ENCODE results near the gene TLDC2. TPM values are rescaled to one million over a fixed set of nuclear protein-coding genes. Genes with fewer than 3 reads are reported as not detected.
"Not testable (repeated sequence)": the region's sequence is repeated elsewhere in the genome, so short reads cannot be mapped to it uniquely, and the experiment has no call there.

Gene TLDC2
- total RNA-seq, 1 donor from 2014 or later = not detected

DNA sequence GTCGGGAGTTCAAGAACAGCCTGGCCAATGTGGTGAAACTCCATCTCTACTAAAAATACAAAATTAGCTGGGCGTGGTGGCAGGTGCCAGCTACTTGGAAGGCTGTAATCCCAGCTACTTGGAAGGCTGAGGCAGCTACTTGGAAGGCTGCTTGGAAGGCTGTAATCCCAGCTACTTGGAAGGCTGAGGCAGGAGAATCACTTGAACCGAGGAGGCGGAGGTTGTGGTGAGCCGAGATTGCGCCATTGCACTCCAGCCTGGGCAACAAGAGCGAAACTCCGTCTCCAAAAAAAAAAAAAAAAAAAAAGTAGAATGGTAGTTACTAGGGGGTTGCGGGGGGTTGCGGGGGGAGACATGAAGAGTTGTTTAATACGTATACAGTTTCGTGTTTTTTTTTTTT is 56.1 kb downstream of the TLDC2 start:
- DNase-seq (ENCODE audit: low spot score); intact Hi-C loops (cut with DNase I): not testable (repeated sequence)

- intact Hi-C loops (cut with DNase I) = no loop called here
- no peak for DNase-seq (ENCODE audit: low spot score)
Observed at GRCh38 chr20:36932476-36933426, 56.8 kb downstream of the TLDC2 start.

DNA sequence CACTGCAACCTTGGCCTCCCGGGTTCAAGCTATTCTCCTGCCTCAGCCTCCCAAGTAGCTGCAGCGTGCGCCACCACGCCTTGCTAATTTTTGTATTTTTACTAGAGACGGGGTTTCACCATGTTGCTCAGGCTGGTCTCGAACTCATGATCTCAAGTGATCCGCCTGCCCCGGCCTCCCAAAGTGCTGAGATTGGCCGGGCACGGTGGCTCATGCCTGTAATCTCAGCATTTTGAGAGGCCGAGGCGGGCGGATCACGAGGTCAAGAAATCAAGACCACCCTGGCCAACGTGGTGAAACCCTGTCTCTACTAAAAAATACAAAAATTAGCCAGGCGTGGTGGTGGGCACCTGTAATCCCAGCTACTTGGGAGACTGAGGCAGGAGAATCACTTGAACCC is 57.6 kb downstream of the TLDC2 start:
- DNase-seq (ENCODE audit: low spot score); intact Hi-C loops (cut with DNase I): not testable (repeated sequence)

DNA sequence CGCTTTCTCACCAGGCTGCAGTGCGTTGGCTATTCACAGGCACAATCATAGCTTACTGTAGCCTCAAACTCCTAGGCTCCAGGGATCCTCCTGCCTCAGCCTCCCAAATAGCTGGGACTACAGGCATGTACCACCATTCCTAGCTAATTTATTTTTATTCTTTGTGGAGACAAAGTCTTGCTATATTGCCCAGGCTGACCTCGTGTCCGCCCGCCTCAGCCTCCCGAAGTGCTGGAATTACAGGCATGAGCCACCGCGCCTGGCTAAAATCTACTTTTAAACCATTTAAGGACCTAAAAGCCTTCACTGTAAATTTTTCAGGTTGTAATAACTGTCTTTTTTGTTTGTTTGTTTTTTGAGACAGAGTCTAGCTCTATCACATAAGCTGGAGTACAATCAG is 60.4 kb downstream of the TLDC2 start:
- no peak for DNase-seq (ENCODE audit: low spot score)
- intact Hi-C loops (cut with DNase I) = no loop called here

DNA sequence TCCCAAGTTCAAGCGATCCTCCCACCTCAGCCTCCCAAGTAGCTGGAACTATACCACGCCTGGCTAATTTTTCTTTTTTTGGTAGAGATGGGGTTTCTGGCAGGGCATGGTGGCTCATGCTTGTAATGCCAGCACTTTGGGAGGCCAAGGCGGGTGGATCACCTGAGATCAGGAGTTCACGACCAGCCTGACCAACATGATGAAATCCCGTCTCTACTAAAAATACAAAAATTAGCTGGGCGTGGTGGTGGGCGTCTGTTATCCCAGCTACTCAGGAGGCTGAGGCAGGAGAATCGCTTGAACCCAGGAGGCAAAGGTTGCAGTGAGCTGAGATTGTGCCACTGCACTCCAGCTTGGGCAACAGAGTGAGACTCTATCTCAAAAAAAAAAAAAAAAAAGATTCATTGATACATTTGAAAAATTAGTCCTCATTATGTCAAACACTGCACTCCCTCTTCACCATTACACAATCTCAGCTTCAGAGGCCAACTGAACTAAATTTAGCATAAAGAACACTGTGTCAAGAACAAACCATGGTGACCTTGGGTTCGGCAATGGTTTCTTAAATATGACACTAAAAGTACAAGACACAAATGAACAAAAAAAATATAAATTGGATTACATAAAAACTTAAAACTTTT is 60.9 kb downstream of the TLDC2 start:
- intact Hi-C loops (cut with DNase I); DNase-seq (ENCODE audit: low spot score): not testable (repeated sequence)

- DNase-seq (ENCODE audit: low spot score) = no peak
- intact Hi-C loops (cut with DNase I) = no loop called here
Observed at GRCh38 chr20:36937402-36937770, 61.4 kb downstream of the TLDC2 start.

DNA sequence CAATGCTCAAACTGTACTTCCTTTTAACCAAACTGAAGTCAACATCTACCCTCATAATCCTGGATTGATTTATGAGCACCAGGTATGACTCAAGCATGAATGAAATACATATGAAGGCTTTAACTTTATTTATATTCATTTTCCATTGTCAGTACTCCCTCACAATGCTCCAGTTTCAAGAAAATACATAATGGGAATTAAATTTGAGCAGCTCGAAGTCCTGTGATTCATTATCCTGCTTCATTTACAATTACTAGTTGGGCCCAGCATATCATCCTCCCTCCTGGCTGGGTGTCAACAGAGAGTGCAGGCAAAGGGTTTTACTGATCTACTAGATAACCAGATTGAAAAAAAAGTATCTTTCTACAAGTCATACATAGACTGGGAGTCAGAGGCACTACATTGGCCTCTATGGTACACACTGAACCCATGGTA is 65.5 kb downstream of the TLDC2 start:
- DNase-seq (ENCODE audit: low spot score) = no peak

More for the DNA sequence above, 65.5 kb downstream of the TLDC2 start:
- intact Hi-C loops (cut with DNase I) = no loop called here

Other genes with a start within 250 kb of the TLDC2 start
- 0.27 TPM for gene SLA2, start 229.9 kb upstream of the TLDC2 start, total RNA-seq
- 32.1 TPM for gene NDRG3, start 130.0 kb upstream of the TLDC2 start, total RNA-seq
- 3.8 TPM for gene DSN1, start 102.4 kb upstream of the TLDC2 start, total RNA-seq
- gene SAMHD1, start 75.6 kb downstream of the TLDC2 start, total RNA-seq = 20.7 TPM
- gene RBL1, start 219.9 kb downstream of the TLDC2 start, total RNA-seq = 2.6 TPM

All from cardiac septum (tissue), 1 donor.